ENCODE results near the gene NCOA3.
"Not testable (repeated sequence)": the region's sequence is repeated elsewhere in the genome, so short reads cannot be mapped to it uniquely, and the experiment has no call there.

Gene NCOA3

DNA sequence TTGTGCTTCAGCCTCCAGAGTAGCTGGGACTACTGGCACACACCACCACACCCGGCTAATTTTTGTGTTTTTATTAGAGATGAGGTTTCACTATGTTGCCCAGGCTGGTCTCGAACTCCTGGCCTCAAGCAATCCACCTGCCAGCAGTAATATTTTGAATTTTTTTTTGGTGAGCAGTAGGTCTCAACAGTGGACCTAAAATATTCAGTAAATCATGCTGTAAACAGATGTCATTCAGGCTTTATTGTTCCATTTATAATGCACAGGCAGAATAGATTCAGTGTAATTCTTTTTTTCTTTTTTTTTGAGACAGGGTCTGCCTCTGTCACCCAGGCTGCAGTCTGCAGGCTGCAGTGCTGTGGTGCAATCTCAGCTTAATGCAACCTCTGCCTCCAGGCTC, 69.7 kb downstream of the NCOA3 start:
- DNase-seq: no peak

DNA sequence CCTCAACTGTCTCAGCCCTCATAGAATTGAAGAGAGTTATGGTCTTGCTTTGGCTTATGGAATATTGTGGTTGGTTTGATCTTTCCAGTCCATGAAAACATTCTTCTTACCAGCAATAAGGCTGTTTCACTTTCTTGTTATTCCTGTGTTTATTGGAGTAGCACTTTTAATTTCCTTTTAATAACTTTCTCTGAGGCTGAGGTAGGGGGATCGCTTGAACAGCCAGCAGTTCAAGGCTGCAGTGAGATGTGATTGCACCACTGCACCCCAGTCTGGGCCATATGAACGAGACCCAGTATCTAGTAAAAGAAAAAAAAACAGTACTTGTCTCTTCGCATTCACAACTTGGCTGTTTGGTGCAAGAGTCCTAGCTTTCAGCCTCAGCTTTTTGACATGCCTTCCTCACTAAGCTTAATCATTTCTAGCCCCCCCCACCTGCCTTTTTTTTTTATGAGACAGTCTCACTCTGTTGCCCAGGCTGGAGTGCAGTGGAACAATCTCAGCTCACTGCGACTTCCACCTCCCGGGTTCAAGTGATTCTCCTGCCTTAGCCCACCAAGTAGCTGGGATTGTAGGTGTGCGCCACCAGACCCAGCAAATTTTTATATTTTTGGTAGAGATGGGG, 70.5 kb downstream of the NCOA3 start:
- DNase-seq: no peak

DNA sequence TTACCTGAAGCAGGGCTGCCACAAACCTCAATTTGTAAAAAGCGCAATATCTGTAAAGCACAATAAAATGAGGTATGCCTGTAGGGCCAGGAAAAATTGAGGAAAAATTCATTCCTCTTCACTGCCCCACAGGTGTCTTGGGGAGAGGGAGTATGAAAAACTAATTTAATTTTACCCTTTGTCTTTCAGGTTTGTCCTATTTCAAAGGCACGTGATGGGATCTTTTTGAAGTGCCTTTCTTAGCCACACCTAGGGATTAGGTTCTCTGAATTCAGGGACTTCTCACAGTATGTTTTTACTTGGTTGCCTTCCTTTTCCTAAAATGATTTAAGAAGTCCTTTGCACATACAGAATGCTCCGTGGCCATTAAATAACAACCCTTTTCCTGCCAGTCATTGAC, 71.9 kb downstream of the NCOA3 start:
- DNase-seq: no peak

- no peak for DNase-seq
Measured at GRCh38 chr20:47574616-47575364, 73.1 kb downstream of the NCOA3 start.

DNA sequence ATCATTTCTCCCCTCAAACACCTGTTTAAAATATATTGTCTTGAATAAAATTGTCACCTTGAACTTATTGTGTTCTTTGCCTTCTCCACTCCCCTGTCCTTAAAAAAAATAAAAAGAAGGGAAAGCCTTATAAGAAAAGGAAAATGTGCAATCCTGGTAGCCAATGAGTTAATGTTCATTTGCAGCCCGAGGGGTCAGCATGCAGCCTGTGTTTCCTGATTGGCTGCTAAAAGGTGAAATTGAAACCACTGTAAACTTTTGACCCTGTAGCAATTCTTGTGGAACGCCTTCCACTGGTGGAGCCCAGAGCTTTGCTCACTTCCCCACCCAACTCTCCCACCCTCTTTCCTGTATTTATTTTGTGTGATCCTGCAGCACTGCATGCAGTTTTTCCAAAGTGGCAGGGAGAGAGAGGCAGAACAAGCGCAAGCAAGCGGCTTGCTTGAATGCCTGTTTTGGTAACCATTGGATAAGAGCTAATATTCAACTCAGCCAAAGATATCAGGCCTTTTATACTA, 74.9 kb downstream of the NCOA3 start:
- DNase-seq: no peak

GRCh38 chr20:47577314-47577713, 75.6 kb downstream of the NCOA3 start:
- no peak for DNase-seq

DNA sequence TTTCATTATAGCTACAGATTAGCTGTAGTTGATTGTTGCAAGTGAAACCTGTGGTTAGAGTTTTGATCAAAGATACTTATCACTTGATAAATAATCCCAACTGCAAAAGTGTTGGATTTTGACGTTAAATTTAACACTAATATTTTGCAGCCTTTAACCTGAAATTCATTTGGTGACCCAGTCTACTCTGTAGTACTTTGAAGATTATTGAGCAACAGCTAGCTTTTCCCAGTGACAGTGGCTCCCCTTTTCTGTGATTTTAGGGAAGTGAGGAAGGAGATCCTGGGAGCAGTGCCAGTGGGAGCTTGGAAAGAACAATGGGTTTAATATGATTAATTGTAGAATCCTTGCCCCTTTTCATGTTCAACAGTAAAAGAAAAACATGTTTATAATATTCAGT, 76.9 kb downstream of the NCOA3 start:
- DNase-seq: no peak

- not testable (repeated sequence) for DNase-seq
Measured at GRCh38 chr20:47580686-47581085, 79.0 kb downstream of the NCOA3 start.

GRCh38 chr20:47581090-47581489, 79.4 kb downstream of the NCOA3 start:
- DNase-seq: no peak

GRCh38 chr20:47583551-47583950, 81.9 kb downstream of the NCOA3 start:
- DNase-seq: no peak

DNA sequence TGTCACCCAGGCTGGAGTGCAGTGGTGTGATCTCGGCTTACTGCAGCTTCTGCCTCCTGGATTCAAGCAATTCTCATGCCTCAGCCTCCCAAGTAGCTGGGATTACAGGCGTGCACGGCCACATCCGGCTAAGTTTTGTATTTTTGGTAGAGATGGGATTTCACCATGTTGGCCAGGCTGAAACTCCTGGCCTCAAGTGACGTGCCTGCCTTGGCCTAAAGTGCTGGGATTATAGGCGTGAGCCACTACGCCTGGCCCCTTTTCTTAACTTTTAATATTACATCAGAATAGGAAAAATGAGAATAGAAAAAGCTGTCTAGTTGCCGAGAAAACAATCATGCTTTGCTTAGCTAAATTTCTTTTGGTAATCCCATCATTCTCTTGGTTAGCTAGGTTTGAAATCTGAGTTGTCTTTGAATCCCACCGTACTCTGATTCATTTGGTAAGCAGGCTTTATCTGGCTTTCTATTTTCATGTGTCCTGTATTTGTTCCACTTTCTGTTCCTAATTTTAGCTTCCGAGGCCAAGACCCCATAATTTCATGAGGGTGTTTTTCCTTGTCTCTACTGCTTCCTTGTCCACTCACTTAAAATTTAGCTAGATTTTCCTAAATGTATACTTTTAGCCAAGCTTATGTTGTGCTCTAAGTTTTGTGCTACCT, 83.5 kb downstream of the NCOA3 start:
- no peak for DNase-seq

GRCh38 chr20:47586649-47587294, 85.1 kb downstream of the NCOA3 start:
- DNase-seq: no peak

GRCh38 chr20:47588158-47588557, 86.5 kb downstream of the NCOA3 start:
- no peak for DNase-seq

DNA sequence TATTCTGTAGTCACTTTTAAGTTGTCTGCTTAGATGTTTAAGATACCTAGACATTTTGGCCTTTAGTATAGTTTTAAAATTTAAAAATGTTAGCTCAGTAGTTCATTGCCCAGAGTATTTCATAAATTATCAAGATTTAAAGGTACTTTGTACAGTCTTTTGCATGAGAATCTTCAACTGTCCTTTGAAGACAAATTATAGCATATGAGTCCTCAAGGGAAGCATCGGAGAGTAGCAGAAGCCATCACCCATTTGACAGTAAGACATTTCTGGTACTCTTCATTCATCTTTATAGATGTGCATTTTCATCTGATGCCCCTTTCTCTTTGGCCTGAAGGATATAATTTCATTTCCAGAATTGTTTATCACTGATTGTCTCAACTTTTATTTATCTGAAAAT, 89.5 kb downstream of the NCOA3 start:
- no peak for DNase-seq

GRCh38 chr20:47594157-47594556, 92.5 kb downstream of the NCOA3 start:
- DNase-seq: no peak

DNA sequence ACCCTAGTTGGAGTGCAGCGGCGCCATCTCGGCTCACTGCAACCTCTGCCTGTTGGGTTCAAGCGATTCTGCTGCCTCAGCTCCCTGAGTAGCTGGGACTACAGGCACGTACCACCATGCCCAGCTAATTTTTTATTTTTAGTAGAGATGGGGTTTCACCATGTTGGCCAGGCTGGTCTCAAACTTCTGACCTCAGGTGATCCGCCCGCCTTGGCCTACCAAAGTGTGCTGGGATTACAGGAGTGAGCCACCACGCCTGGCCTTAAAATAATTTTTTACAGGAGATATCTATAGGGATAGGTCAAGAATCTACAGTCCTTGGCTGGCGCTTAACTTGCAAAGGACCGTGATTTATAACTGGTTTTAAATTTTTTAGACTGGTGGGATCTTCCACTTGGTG, 93.5 kb downstream of the NCOA3 start:
- not testable (repeated sequence) for DNase-seq

- DNase-seq: no peak
Measured at GRCh38 chr20:47596003-47596571, 94.4 kb downstream of the NCOA3 start.

GRCh38 chr20:47597090-47597489, 95.4 kb downstream of the NCOA3 start:
- no peak for DNase-seq

- DNase-seq: no peak
Measured at GRCh38 chr20:47598911-47599744, 97.4 kb downstream of the NCOA3 start.

- DNase-seq: no peak
Measured at GRCh38 chr20:47600967-47601547, 99.4 kb downstream of the NCOA3 start.

- DNase-seq: no peak
Measured at GRCh38 chr20:47603260-47603659, 101.6 kb downstream of the NCOA3 start.
